G401 (cell line): ENCODE results near the gene RGS3. TPM values are rescaled to one million over a fixed set of nuclear protein-coding genes. Genes with fewer than 3 reads are reported as not detected.

Source experiments
- DNase-seq: peaks from one replicate; pipeline ENCODE4 v3.0.0-alpha.2; 2015; ENCODE audit warnings: low spot score
- in situ Hi-C: cut with HindIII; loops from 2 replicates; pipeline ENCODE4 v1.10.0; 2016; ENCODE audit warnings: low sequenced_read_pairs, mixed read lengths
- total RNA-seq: library from RNA; depleted of rRNA; stranded (reverse); fragments of >200 nt; shearing (Covaris generic); gene quantifications from 2 replicates; pipeline ENCODE4 v1.2.3, GENCODE V29; 2014

Gene RGS3
- total RNA-seq, 1 experiment from 2014 or later = 144 TPM

GRCh38 chr9:113618836-113619490 is 155.4 kb downstream of the RGS3 start:
- no peak for DNase-seq
- in situ Hi-C loops = no loop called here

GRCh38 chr9:113619491-113620376 is 156.2 kb downstream of the RGS3 start:
- in situ Hi-C loops = no loop called here

GRCh38 chr9:113620377-113621161 is 157.0 kb downstream of the RGS3 start:
- peak; percentile 29 for DNase-seq
- in situ Hi-C loops = no loop called here

More at GRCh38 chr9:113619491-113620376, 156.2 kb downstream of the RGS3 start:
- no peak for DNase-seq

DNA sequence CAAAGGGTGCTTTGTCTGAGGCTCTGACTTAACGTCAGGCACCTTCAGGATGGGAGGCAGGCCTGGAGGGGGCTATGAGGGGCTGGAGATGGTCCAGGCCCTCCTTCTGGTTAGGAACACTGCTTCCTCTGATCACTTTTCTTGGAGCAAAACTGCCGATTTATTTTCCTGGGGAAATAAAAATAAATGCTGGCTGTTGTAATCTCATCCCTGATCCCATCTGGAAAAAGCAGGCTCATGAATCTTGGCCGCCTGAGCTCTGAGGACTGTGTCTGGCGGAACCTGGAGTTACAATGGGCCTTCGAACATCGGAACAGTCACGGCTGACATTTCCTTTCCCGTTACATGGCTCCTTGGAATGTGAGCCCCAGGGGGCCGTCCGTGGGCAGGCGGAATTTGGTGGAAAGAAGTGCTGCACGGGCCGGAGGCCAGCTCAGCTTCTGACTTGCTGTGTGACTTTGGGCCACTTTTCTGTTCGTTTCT is 157.8 kb downstream of the RGS3 start:
- in situ Hi-C loops = no loop called here
- no peak for DNase-seq

GRCh38 chr9:113621980-113622379 is 158.5 kb downstream of the RGS3 start:
- in situ Hi-C loops = no loop called here
- no peak for DNase-seq

- in situ Hi-C loops = no loop called here
- peak; percentile 62 for DNase-seq
Observed at GRCh38 chr9:113622600-113623400, 159.3 kb downstream of the RGS3 start.

DNA sequence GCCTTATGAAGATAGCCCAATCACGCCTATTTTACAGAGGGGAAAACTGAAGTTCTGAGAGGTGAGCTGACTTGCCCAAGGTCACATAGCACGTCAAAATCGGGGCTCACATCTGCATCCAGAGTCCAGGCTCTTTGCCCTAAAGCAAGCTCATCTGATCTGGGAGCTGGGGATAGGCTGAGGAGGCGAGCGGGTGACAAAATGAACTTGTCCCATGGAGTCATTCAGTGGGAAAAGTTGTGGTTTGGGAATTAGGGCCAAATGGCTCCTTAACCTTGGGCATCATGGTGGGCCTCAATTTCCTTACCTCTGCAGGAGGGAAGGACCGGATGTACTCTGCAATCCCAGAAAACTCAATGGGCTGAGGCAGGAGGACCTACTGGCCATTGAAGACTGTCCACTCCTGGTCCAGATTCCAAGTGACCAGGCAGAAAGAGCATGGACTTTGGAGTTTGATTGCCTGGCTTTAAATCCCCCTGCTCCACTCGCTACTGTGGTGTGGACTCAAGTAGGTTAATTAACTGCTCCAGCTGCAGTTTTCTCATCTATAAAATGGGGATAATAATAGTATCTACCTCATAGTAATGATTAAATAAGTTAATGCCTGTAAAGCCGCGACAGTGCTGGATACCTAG is 160.4 kb downstream of the RGS3 start:
- in situ Hi-C loops = no loop called here
- no peak for DNase-seq

GRCh38 chr9:113624721-113625120 is 161.2 kb downstream of the RGS3 start:
- no peak for DNase-seq
- in situ Hi-C loops = no loop called here

DNA sequence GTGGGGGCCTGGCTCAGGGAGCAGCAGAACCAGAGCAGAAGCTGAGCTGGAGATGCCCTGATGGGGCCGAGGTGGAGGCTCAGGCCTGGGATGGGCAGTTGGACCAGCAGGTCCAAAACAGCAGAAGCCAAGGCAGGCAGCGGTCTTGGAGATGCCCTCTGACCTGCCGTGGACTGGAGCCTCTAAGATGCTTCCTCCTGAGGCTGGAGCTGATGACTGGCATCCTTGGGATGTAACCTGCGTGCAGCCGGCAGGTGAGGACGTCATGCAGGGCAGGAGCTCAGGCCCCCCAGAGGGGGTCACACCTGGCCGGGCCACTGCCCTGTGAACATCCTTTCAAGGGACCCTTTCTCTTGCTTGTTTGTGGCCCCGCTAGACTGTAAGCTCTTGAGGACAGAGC is 162.0 kb downstream of the RGS3 start:
- in situ Hi-C loops = no loop called here
- DNase-seq = no peak

GRCh38 chr9:113626735-113627495 is 163.4 kb downstream of the RGS3 start:
- in situ Hi-C loops = no loop called here
- DNase-seq = no peak

DNA sequence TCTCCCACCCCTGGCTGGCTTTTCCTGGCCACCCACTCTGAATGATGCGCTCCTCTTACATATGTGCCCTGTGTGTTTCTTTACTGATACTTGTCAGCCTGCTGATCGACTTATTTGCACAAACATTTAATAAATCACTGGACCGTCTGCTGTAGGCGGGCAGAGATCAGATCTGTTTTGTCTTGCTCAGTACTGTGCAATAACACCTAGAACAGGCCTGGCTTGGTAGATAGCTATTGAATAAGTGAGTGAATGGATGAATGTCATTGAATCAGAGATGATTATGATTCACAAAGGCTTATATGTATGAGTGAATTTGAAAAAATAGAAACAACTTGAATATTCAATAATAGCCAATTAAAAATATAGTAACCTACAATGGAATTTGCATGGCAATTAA is 165.1 kb downstream of the RGS3 start:
- in situ Hi-C loops = no loop called here
- DNase-seq = no peak

- DNase-seq = no peak
- in situ Hi-C loops = no loop called here
Observed at GRCh38 chr9:113630386-113631136, 167.0 kb downstream of the RGS3 start.

- DNase-seq = no peak
- in situ Hi-C loops = no loop called here
Observed at GRCh38 chr9:113631137-113631765, 167.7 kb downstream of the RGS3 start.

GRCh38 chr9:113631871-113632665 is 168.5 kb downstream of the RGS3 start:
- in situ Hi-C loops = no loop called here

GRCh38 chr9:113632776-113633590 is 169.5 kb downstream of the RGS3 start:
- DNase-seq = no peak
- in situ Hi-C loops = no loop called here

More at GRCh38 chr9:113631871-113632665, 168.5 kb downstream of the RGS3 start:
- DNase-seq = no peak
